Measurements from ENCODE around the gene GABRA5. TPM values are rescaled to one million over a fixed set of nuclear protein-coding genes. Genes with fewer than 3 reads are reported as not detected.

GABRA5 gene
- polyA plus RNA-seq, 1 donor from 2014 or later: 25.3 TPM

- no peaks in the 10 kb centered on the region for H3K9me3 ChIP-seq (ENCODE audit: low read length)
- TF ChIP-seq SMC3 (conservative IDR thresholded peaks at IDR 0.05; ENCODE audit: poor library complexity) (no peak), MXI1 (conservative IDR thresholded peaks at IDR 0.05; ENCODE audit: poor library complexity, severe bottlenecking) (no peak), EP300 (conservative IDR thresholded peaks at IDR 0.05; ENCODE audit: poor library complexity, severe bottlenecking) (no peak), TAF1 (IDR thresholded peaks at IDR 0.05; ENCODE audit: low read depth) (no peak)
- H3K27me3 ChIP-seq (ENCODE audit: insufficient read depth, low read depth, low read length): no peaks in the 10 kb centered on the region
These were observed 62.7 kb downstream of the GABRA5 start for GRCh38 chr15:26929588-26929987.

GRCh38 chr15:26934848-26935247, 68.0 kb downstream of the GABRA5 start:
- no peaks in the 10 kb centered on the region for H3K9me2 ChIP-seq (ENCODE audit: insufficient read depth, low read length)
- no peak overlapping the region for H2AFZ ChIP-seq (ENCODE audit: low read depth, low read length)
- H4K20me1 ChIP-seq (ENCODE audit: insufficient read depth): no peaks in the 10 kb centered on the region
- no peak overlapping the region for H3K27ac ChIP-seq (ENCODE audit: low read length)
- TF ChIP-seq TAF1 (IDR thresholded peaks at IDR 0.05; ENCODE audit: low read depth) (no peak), SMC3 (conservative IDR thresholded peaks at IDR 0.05; ENCODE audit: poor library complexity) (no peak), EP300 (conservative IDR thresholded peaks at IDR 0.05; ENCODE audit: poor library complexity, severe bottlenecking) (no peak), RAD21 (conservative IDR thresholded peaks at IDR 0.05) (no peak), POLR2AphosphoS5 (IDR thresholded peaks at IDR 0.05) (no peak), REST (IDR thresholded peaks at IDR 0.05; ENCODE audit: borderline replicate concordance) (no peak), CTCF (IDR thresholded peaks at IDR 0.05; ENCODE audit: poor library complexity, severe bottlenecking) (no peak), EZH2 (IDR thresholded peaks at IDR 0.05; ENCODE audit: borderline replicate concordance, insufficient read depth, low read length, poor library complexity, severe bottlenecking) (no peak), MXI1 (conservative IDR thresholded peaks at IDR 0.05; ENCODE audit: poor library complexity, severe bottlenecking) (no peak)
- H3K79me2 ChIP-seq (replicated peaks; ENCODE audit: insufficient read depth, low read length): no peaks in the 10 kb centered on the region
- H3K27me3 ChIP-seq (ENCODE audit: insufficient read depth, low read depth, low read length): no peaks in the 10 kb centered on the region
- H3K36me3 ChIP-seq (ENCODE audit: insufficient read depth, low read length): no peaks in the 10 kb centered on the region
- H3K9me3 ChIP-seq (ENCODE audit: low read length): no peaks in the 10 kb centered on the region
- no peak overlapping the region for H3K4me3 ChIP-seq (ENCODE audit: low read length)
- no peak overlapping the region for H3K4me2 ChIP-seq (ENCODE audit: low read length)
- H3K9ac ChIP-seq (ENCODE audit: low read length): no peak overlapping the region
- no peaks in the 10 kb centered on the region for H3F3A ChIP-seq (ENCODE audit: insufficient read depth, low read length, poor library complexity, severe bottlenecking)

More at GRCh38 chr15:26929588-26929987, 62.7 kb downstream of the GABRA5 start:
- Histone ChIP-seq H3K4me2 (ENCODE audit: low read length) (no peak overlapping the region), H3K79me2 (replicated peaks; ENCODE audit: insufficient read depth, low read length) (no peaks in the 10 kb centered on the region), H3F3A (ENCODE audit: insufficient read depth, low read length, poor library complexity, severe bottlenecking) (no peaks in the 10 kb centered on the region), H2AFZ (ENCODE audit: low read depth, low read length) (no peak overlapping the region), H3K4me3 (ENCODE audit: low read length) (no peak overlapping the region), H4K20me1 (ENCODE audit: insufficient read depth) (no peaks in the 10 kb centered on the region), H3K9me2 (ENCODE audit: insufficient read depth, low read length) (no peaks in the 10 kb centered on the region), H3K27ac (ENCODE audit: low read length) (no peak overlapping the region), H3K36me3 (ENCODE audit: insufficient read depth, low read length) (no peaks in the 10 kb centered on the region), H3K9ac (ENCODE audit: low read length) (no peak overlapping the region)

Measured in neural cell (in vitro differentiated cells).